Sigmoid colon (tissue), 7 donors: ENCODE measurements around the gene PCDHA1. TPM values are rescaled to one million over a fixed set of nuclear protein-coding genes. Genes with fewer than 3 reads are reported as not detected.

ENCODE experiments used
- DNase-seq: peaks from one replicate; pipeline ENCODE4 v3.0.0-alpha.2; 2019
- H3K27ac ChIP-seq, 4 donors: fragments of 200-600 bp; sonication (generic); one replicate each; pipeline ENCODE4 v1.5.1; 2016 to 2019; ENCODE audit warnings: mild to moderate bottlenecking in 1 of 4
- H3K27me3 ChIP-seq, 3 donors: fragments of 200-600 bp; sonication (generic); one replicate each; pipeline ENCODE4 v1.5.1; 2019; ENCODE audit warnings: mild to moderate bottlenecking in 1 of 3
- H3K36me3 ChIP-seq, 4 donors: fragments of 200-600 bp; sonication (generic); one replicate each; pipeline ENCODE4 v1.5.1; 2016 to 2019
- H3K4me1 ChIP-seq, 4 donors: fragments of 200-600 bp; sonication (generic); one replicate each; pipeline ENCODE4 v1.5.1; 2017 to 2019
- H3K4me3 ChIP-seq, 4 donors: fragments of 200-600 bp; sonication (generic); one replicate each; pipeline ENCODE4 v1.5.1; 2017 to 2019; ENCODE audit warnings: mild to moderate bottlenecking in 2 of 4, moderate library complexity in 1 of 4
- H3K9me3 ChIP-seq, 4 donors: fragments of 200-600 bp in 3 of 4; sonication (generic) in 3 of 4; one replicate each; pipeline versions ENCODE4 v1.5.1 to v1.6.1; 2013 to 2019
- CTCF ChIP-seq, 4 experiments: fragments of 450-650 bp in 3 of 4; fragments of 200-600 bp in 1 of 4; IDR thresholded peaks; one replicate each; pipeline ENCODE4 v1.5.1; 2016 to 2019; ENCODE audit warnings: antibody characterized with exemption in 4 of 4, mild to moderate bottlenecking in 3 of 4, moderate library complexity in 2 of 4
- EP300 ChIP-seq, 4 donors: sonication (generic); formaldehyde crosslinking; IDR thresholded peaks; one replicate each; pipeline ENCODE4 v1.6.1; 2017; ENCODE audit warnings: antibody characterized with exemption in 4 of 4
- POLR2A ChIP-seq, 2 donors: fragments of 450-650 bp; IDR thresholded peaks; one replicate each; pipeline ENCODE4 v1.6.1; 2016; ENCODE audit warnings: antibody characterized with exemption in 2 of 2, mild to moderate bottlenecking in 2 of 2, moderate library complexity in 2 of 2
- POLR2AphosphoS5 ChIP-seq, 4 donors: sonication (generic); formaldehyde crosslinking; IDR thresholded peaks; one replicate each; pipeline ENCODE4 v1.6.1; 2017; ENCODE audit warnings: antibody characterized with exemption in 4 of 4
- WGBS, 2 donors: extraction: QIAGEN DNeasy Blood & Tissue Kit; methylation state at CpG; one replicate each; pipeline ENCODE4 v1.1.7; 2013; 5-methylcytosine and 5-hydroxymethylcytosine counted together
- intact Hi-C: fragments of 100-400 bp; cut with DNase I; formaldehyde crosslinking; loops from one replicate; pipeline ENCODE4 v1.15.1; 2023
- polyA plus RNA-seq, 3 donors: library from polyadenylated mRNA; stranded (reverse); fragments of 200-250 nt; gene quantifications; one replicate each; pipeline ENCODE4 v1.2.3, GENCODE V29; 2013
- total RNA-seq, 4 donors: library from RNA; depleted of rRNA; stranded (reverse); fragments of >200 nt; gene quantifications; one replicate each; pipeline ENCODE4 v1.1.0, GENCODE V29; 2016
- donor health status: healthy with polysubstance abuse.
- donor health status: Bipolar disorder and iron deficiency.
- donor health status: healthy.

The PCDHA1 gene
- total and polyA plus RNA-seq, 7 donors: 0.10 TPM; not detected in 6

- no peak for DNase-seq
- no peak for TF ChIP-seq CTCF (IDR thresholded peaks at IDR 0.05)
- no peak for TF ChIP-seq POLR2A (IDR thresholded peaks at IDR 0.05)
- TF ChIP-seq EP300 (IDR thresholded peaks at IDR 0.05): no peak
- TF ChIP-seq POLR2AphosphoS5 (IDR thresholded peaks at IDR 0.05): no peak
- H3K9me3 ChIP-seq: no peaks in the 10 kb centered on the region
- no peak overlapping the region for H3K4me3 ChIP-seq
- no peaks in the 10 kb centered on the region for H3K36me3 ChIP-seq
- H3K27me3 ChIP-seq: no peaks in the 10 kb centered on the region
- H3K27ac ChIP-seq: no peak overlapping the region
- H3K4me1 ChIP-seq: no peaks in the 10 kb centered on the region
- intact Hi-C loops: no loop called here
- WGBS, 2 donors: 63 to 78% methylated on average over 2 of the region's 2 CpGs
Measured at GRCh38 chr5:140978260-140978659, 192.3 kb downstream of the PCDHA1 start.

- TF ChIP-seq POLR2A (IDR thresholded peaks at IDR 0.05) (no peak), POLR2AphosphoS5 (IDR thresholded peaks at IDR 0.05) (no peak), EP300 (IDR thresholded peaks at IDR 0.05) (no peak), CTCF (IDR thresholded peaks at IDR 0.05) (no peak)
- H3K27me3 ChIP-seq: no peaks in the 10 kb centered on the region
- no peak for DNase-seq
- no peaks in the 10 kb centered on the region for H3K36me3 ChIP-seq
- no peak overlapping the region for H3K4me3 ChIP-seq
- H3K9me3 ChIP-seq: no peaks in the 10 kb centered on the region
- intact Hi-C loops: no loop called here
- 88 to 92% methylated on average over 1 of the region's 1 CpG for WGBS, 2 donors
- H3K27ac ChIP-seq: no peak overlapping the region
- no peaks in the 10 kb centered on the region for H3K4me1 ChIP-seq
Measured at GRCh38 chr5:140978983-140979382, 193.0 kb downstream of the PCDHA1 start.

- no peaks in the 10 kb centered on the region for H3K36me3 ChIP-seq
- no peak overlapping the region for H3K27ac ChIP-seq
- no peak overlapping the region for H3K4me3 ChIP-seq
- no peaks in the 10 kb centered on the region for H3K27me3 ChIP-seq
- TF ChIP-seq EP300 (IDR thresholded peaks at IDR 0.05) (no peak), CTCF (IDR thresholded peaks at IDR 0.05) (no peak), POLR2AphosphoS5 (IDR thresholded peaks at IDR 0.05) (no peak), POLR2A (IDR thresholded peaks at IDR 0.05) (no peak)
- 71 to 77% methylated on average over 5 of the region's 5 CpGs for WGBS, 2 donors
- H3K9me3 ChIP-seq: no peaks in the 10 kb centered on the region
- DNase-seq: no peak
- intact Hi-C loops: no loop called here
- H3K4me1 ChIP-seq: no peaks in the 10 kb centered on the region
Measured at GRCh38 chr5:140982083-140982716, 196.3 kb downstream of the PCDHA1 start.

GRCh38 chr5:140986117-140986521 is 200.2 kb downstream of the PCDHA1 start:
- TF ChIP-seq POLR2AphosphoS5 (IDR thresholded peaks at IDR 0.05): no peak
- no peak for TF ChIP-seq CTCF (IDR thresholded peaks at IDR 0.05)
- TF ChIP-seq EP300 (IDR thresholded peaks at IDR 0.05): no peak
- no peak for TF ChIP-seq POLR2A (IDR thresholded peaks at IDR 0.05)
- Histone ChIP-seq H3K27ac (peak overlapping the region in 1 of 4 donors; percentile 55), H3K4me1 (no peaks in the 10 kb centered on the region), H3K4me3 (no peak overlapping the region), H3K27me3 (no peaks in the 10 kb centered on the region), H3K36me3 (no peaks in the 10 kb centered on the region), H3K9me3 (no peaks in the 10 kb centered on the region)
- 17 to 25% methylated on average over 3 of the region's 3 CpGs for WGBS, 2 donors
- no peak for DNase-seq
- intact Hi-C loops: no loop called here

- H3K4me1 ChIP-seq: no peaks in the 10 kb centered on the region
- no peaks in the 10 kb centered on the region for H3K9me3 ChIP-seq
- no peak for TF ChIP-seq POLR2AphosphoS5 (IDR thresholded peaks at IDR 0.05)
- no peak for TF ChIP-seq EP300 (IDR thresholded peaks at IDR 0.05)
- TF ChIP-seq CTCF (IDR thresholded peaks at IDR 0.05): no peak
- TF ChIP-seq POLR2A (IDR thresholded peaks at IDR 0.05): no peak
- H3K4me3 ChIP-seq: no peak overlapping the region
- H3K36me3 ChIP-seq: no peaks in the 10 kb centered on the region
- DNase-seq: no peak
- intact Hi-C loops: no loop called here
- no peaks in the 10 kb centered on the region for H3K27me3 ChIP-seq
- H3K27ac ChIP-seq: no peak overlapping the region
- 50 to 53% methylated on average over 5 of the region's 5 CpGs for whole genome bisulfite sequencing, 2 donors
Measured at GRCh38 chr5:140988100-140988499, 202.2 kb downstream of the PCDHA1 start.
